HG02970 (cell line): ENCODE data around the gene CCDC175.

Experiments
- ATAC-seq: cut with Tn5 transposase; IDR thresholded peaks from one replicate; pipeline ENCODE4 v1.9.1; 2021; ENCODE audit warnings: mild to moderate bottlenecking, moderate library complexity, moderate number of reproducible peaks; ENCODE audit not compliant: unreplicated experiment, low FRiP score

CCDC175 gene

GRCh38 chr14:59576332-59577294 lies at the start of gene CCDC175:
TSS of gene CCDC175 (minus strand) at chr14:59576812. CDS start at chr14:59576775, 37 bp downstream.
- peak; percentile 98 for ATAC-seq

DNA sequence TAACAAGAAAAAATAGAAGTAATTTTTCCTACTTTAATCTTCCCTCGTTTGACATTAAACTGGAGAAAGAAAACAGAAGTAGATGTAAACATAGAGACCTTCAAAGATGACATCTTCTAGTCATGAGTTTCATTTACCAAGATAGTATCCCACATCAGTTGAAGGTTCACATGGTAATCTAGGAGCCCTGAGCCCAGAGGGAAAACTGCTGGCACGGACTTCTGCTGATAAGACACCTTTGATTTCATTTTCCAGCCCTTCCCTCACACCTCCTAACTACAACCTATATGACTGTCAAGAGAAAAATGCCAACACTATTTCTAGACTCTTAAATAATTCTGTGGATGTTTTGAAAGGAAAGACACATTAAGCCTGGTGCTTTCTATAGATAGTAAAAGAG lies 46.0 kb upstream of the CCDC175 start:
- ATAC-seq: no peak

DNA sequence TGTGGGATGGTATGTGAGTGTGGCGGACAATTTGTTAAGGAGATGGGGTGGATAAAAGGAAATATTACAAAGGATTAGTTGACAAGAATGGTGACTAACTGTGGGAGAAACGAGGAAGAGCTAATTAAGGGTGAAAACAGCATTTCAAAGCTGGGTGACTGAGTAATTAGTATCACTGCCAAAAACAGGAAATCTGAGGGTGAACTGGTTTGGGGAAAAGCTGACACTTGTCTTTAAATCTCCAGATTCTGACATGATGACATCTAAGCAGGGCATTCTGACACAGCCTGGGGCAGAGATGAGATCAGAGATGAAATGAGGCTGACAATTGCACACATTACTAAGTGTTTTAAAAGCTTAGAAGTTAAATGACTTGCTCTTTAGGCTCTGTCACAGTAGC lies 42.4 kb upstream of the CCDC175 start:
- ATAC-seq: no peak

GRCh38 chr14:59601056-59601455 lies 24.4 kb upstream of the CCDC175 start:
- ATAC-seq: no peak

DNA sequence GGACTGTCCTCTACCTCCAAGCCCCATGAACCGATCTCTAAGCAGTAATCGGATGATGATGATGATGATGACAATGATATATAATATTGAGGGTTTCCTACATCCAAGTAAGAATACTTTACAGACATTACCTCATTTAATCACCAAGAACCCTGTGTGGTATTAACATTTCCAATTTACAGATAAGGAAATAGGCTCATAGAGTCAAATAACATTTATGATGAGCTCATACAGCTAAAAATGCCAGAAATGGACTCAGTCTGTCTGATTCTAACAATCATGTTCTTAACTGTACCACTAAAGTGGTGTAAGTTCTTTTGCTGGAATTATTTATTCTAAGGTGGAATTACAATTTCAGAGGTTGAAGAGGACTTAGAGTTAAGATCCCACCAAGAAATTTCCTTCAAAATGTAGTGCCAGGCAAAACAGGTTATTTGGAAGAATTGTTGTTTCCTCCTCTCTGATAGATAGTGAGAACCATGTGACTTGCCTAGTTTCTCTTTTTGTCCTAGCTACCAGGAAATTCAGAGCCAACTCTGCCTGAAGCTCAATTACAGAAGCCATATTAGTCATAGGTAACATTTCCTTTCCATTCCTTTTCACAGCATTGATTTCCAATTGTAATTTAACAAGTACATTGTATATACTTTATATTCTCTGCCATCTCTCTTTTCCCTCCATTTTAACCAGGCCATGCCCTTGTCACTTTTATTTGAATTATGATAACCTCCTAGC lies 23.8 kb upstream of the CCDC175 start:
- no peak for ATAC-seq

DNA sequence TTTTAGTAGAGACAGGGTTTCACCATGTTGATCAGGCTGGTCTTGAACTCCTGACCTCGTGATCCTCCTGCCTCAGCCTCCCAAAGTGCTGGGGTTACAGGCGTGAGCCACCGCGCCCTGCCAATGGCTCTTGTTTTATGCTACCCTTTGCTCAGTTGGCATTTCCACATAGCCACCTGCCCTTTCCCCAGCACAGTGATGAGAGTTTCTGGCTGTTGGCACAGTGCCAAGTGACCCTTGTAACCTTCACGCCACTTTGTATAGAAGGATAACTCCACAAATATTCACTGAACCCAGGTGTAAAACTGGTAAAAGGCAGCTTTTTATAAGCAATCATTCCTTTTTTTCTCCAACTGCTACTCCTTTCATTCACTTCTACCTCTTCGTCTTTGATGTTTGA lies 18.5 kb upstream of the CCDC175 start:
- ATAC-seq: no peak

GRCh38 chr14:59591641-59592370 lies 15.2 kb upstream of the CCDC175 start:
- no peak for ATAC-seq

DNA sequence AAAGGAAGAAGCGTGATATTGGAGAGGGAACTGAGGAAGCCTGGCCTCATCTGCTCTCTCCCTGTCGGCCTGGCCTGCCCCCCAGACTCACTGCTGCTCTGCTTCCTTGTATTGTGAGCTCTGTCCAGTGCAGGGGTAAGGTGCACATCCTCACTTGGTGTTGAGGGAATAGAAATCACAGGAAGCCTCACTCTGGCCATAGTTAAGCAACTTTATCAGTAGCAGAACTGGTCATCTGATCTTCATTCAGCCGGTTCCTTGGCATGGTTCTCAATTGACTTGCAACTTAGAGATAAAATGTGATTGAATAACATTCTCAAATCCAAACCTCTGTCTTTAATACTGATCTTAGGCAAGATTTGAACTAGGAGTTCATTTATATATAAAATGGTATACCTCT lies 11.5 kb upstream of the CCDC175 start:
- no peak for ATAC-seq

GRCh38 chr14:59585891-59586554 lies 9.4 kb upstream of the CCDC175 start:
- no peak for ATAC-seq

- no peak for ATAC-seq
Observed at GRCh38 chr14:59583755-59584154, 7.1 kb upstream of the CCDC175 start.

DNA sequence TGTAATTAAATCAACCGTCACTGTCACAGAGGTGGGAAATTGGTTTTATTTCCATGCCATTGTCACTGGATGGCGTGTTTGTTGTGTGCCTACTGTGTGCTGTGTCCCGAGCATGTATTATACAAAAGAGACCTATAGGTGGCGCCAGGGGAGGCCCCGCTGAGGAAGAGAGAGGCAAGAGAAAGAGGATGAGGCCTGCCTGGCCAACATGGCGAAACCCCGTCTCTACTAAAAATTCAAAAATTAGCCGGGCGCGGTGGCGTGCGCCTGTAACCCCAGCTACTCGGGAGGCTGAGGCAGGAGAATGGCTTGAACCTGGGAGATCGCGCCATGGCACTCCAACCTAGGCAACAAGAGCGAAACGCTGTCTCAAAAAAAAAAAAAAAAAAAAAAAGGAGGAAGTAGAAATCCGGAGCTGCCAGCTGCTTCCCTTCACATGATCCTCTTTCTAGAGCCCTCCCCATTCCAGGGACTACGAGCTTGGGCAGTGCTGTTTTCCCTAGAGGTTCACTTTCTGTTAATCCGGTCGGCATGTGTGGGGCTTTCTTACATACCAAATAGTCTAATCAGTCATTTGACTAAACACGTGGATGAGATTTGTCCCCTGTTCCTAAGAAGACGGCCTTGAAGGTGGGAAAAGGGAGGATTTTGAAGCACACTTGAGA lies 6.4 kb upstream of the CCDC175 start:
- ATAC-seq: no peak

GRCh38 chr14:59582161-59582560 lies 5.5 kb upstream of the CCDC175 start:
- ATAC-seq: no peak

DNA sequence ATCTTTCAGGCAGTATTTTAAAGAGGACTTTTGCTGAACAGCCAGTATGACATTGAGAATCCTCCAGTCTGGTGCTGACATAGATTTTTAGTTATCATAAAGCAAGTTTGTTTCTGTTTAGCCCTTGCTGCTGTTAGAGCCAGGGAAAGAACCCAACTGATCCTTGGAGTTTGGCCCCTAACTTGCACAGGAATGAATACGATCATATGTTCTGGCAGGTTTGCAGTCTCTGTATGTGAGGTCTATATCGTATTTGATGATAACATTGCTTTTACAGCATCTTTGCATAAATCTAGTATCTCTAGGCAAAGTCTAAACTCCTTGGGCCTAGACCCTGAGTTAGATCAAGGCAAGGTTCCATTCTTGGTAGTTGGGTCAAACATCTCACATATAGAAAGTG lies 4.3 kb upstream of the CCDC175 start:
- ATAC-seq: no peak

DNA sequence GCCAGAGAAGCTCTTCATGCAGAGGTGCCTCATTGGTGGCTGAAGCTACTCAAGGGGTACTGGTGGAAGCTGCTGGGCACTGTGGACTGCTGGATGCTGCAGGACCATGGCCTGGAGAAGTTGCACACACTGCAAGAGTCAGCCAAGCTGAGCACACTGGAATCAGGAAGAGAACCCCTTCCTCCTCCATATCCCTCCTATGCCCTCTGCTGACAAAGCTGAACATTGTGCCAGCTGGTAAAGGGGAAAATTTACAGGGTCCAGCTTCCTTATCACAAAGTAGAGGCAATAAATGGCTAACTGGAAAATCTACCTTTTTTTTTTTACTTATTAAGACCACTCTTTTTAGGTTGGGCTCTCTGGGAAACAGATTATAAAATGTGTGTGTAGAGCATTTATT lies 6.5 kb downstream of the CCDC175 start:
- no peak for ATAC-seq

DNA sequence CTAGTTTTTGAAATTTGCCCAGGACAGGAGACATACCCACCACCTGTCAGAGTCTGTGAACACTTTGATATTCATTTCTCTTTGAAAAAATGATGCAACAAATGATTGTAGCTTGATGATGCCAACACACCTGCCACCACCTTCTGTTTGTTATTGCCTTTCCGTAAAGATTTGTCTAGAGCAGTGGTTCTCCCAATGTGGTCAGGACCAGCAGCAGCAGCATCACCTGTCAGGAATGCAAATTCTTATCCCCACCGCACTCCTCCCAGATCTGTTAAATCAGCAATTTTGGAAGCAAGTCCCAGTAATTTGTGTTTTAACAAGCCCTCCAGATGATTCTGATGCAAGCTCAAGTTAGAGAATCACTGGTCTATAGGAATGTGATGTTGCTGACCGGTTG lies 9.9 kb downstream of the CCDC175 start:
- ATAC-seq: no peak

GRCh38 chr14:59566296-59566695 lies 10.3 kb downstream of the CCDC175 start:
- no peak for ATAC-seq

DNA sequence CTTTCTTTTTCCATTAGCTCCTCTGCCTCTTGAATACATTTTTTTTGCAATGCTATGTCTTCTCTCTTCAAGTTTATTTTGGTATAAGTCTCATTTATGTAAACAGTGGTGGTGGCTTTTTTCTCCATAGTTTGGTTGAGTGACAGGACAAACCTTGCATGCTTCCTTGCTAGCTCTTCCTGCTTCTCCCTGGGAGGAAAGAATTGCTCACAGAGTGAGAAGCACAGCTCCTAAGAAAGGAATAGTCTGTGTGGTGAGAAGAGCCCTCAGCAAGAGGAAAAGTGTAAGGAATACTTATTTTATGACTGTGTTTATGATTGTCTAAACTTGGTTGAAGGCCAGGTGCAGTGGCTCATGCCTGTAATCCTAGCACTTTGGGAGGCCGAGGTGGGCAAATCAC lies 11.5 kb downstream of the CCDC175 start:
- no peak for ATAC-seq

GRCh38 chr14:59564366-59564765 lies 12.2 kb downstream of the CCDC175 start:
- ATAC-seq: no peak

DNA sequence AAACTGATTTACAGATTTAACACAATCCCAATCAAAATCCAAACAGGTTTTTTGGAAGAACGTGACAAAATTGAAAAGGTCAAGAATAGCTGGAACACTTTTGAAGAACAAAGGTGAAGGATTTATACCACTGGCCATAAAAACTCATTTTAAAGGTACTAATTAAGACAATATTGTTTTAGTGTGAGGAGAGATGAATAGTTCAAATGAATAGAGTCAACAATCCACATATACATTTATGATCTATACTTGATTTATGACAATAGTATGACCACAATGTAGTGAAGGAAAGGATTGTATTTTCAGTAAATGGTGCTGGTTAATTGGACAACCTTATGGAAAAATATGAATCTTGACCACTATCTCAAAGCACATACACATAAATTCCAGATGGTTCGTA lies 29.3 kb downstream of the CCDC175 start:
- no peak for ATAC-seq

- no peak for ATAC-seq
Observed at GRCh38 chr14:59543873-59544272, 32.7 kb downstream of the CCDC175 start.
